GM12878 (cell line): ENCODE measurements around the gene PRKN. TPM values are rescaled to one million over a fixed set of nuclear protein-coding genes. Genes with fewer than 3 reads are reported as not detected.

Experiments used
- ATAC-seq: fragments of 200-7000 bp; cut with Tn5 transposase; 3 replicates; pipeline ENCODE4 v1.9.1; 2020; ENCODE audit warnings: mild to moderate bottlenecking, moderate library complexity
- BruUV-seq: library from RNA; stranded (reverse); fragments of 400-500 nt; replicated peaks from 2 replicates; lab custom pipeline; 2021; lab: Mats Ljungman, UMichigan
- CTCF ChIA-PET: fragments of 300-600 bp; sonication (Branson Sonifier 250); formaldehyde crosslinking; extraction: SDS; loops from one replicate; lab custom pipeline; 2021; ENCODE audit warnings: inconsistent platforms; lab: Yijun Ruan, JAX
- POLR2A ChIA-PET: fragments of 350-600 bp; formaldehyde crosslinking; extraction: SDS; loops from one replicate; lab custom pipeline; 2021; ENCODE audit warnings: inconsistent platforms; lab: Charles Lee
- RAD21 ChIA-PET: fragments of 300-600 bp; sonication (Branson Sonifier 250); formaldehyde crosslinking; loops from one replicate; lab custom pipeline; 2023; ENCODE audit warnings: antibody characterized with exemption; ENCODE audit not compliant: unreplicated experiment; lab: Charles Lee
- SMC1A ChIA-PET: fragments of 300-600 bp; sonication (Branson Sonifier 250); formaldehyde crosslinking; loops from one replicate; lab custom pipeline; 2023; ENCODE audit not compliant: unreplicated experiment, uncharacterized antibody; lab: Charles Lee
- DNase-seq: peaks from one replicate; pipeline ENCODE4 v3.0.0-alpha.2; 2011; ENCODE audit warnings: low read depth, low spot score
- FAIRE-seq: peaks from 3 replicates; lab custom pipeline; 2011; peaks lifted over from hg19 to GRCh38; lab: Jason Lieb, UNC
- H2AFZ ChIP-seq: 2 replicates; pipeline ENCODE4 v1.6.0; 2011; ENCODE audit warnings: low read depth, low read length, control low read depth; ENCODE audit not compliant: control insufficient read depth
- H3K27ac ChIP-seq: 2 replicates; pipeline ENCODE4 v1.5.1; 2011; ENCODE audit warnings: control low read depth; ENCODE audit not compliant: control insufficient read depth, insufficient read depth
- H3K27me3 ChIP-seq, 2 experiments: replicated peaks in 1 of 2; 2 replicates each; pipeline versions ENCODE4 v1.6.0 to v1.6.1; 2011; ENCODE audit warnings: low read length in 1 of 2; ENCODE audit not compliant: control insufficient read depth in 2 of 2, insufficient read depth in 2 of 2
- H3K36me3 ChIP-seq, 2 experiments: 2 replicates each; pipeline ENCODE4 v1.5.1; 2011; ENCODE audit warnings: low read length in 1 of 2; ENCODE audit not compliant: control insufficient read depth in 2 of 2, insufficient read depth in 2 of 2
- H3K4me1 ChIP-seq: 2 replicates; pipeline ENCODE4 v1.6.1; 2011; ENCODE audit warnings: mild to moderate bottlenecking, low read length, moderate library complexity, mixed read lengths; ENCODE audit not compliant: control insufficient read depth, insufficient read depth
- H3K4me2 ChIP-seq: 2 replicates; pipeline ENCODE4 v1.6.0; 2011; ENCODE audit warnings: control low read depth; ENCODE audit not compliant: control insufficient read depth, insufficient read depth
- H3K4me3 ChIP-seq: fragments of 200-600 bp; sonication (generic); 2 replicates; pipeline ENCODE4 v1.5.1; 2016
- H3K79me2 ChIP-seq: 2 replicates; pipeline ENCODE4 v1.6.0; 2011; ENCODE audit warnings: low read length; ENCODE audit not compliant: control insufficient read depth, insufficient read depth
- H3K9ac ChIP-seq: 2 replicates; pipeline ENCODE4 v1.8.0; 2011; ENCODE audit warnings: low read length, control low read depth, mixed read lengths; ENCODE audit not compliant: control insufficient read depth, insufficient read depth
- H3K9me3 ChIP-seq: replicated peaks from 3 replicates; pipeline ENCODE4 v1.5.1; 2011; ENCODE audit warnings: mild to moderate bottlenecking, low read length; ENCODE audit not compliant: control insufficient read depth, insufficient read depth
- H4K20me1 ChIP-seq: 2 replicates; pipeline ENCODE4 v1.6.0; 2011; ENCODE audit not compliant: control insufficient read depth, insufficient read depth
- E2F8 ChIP-seq: fragments of 450-650 bp; IDR thresholded peaks from 2 replicates; pipeline ENCODE4 v1.6.1; 2018; ENCODE audit warnings: mild to moderate bottlenecking, low read depth, moderate library complexity; ENCODE audit not compliant: partially characterized antibody
- ELK1 ChIP-seq: IDR thresholded peaks from 2 replicates; pipeline ENCODE4 v1.6.1; 2012; ENCODE audit warnings: low read depth, low read length, improper control_type of control experiment
- IKZF2 ChIP-seq, 2 experiments: fragments of 450-650 bp; IDR thresholded peaks; 2 replicates each; pipeline ENCODE4 v1.6.1; 2017; ENCODE audit warnings: mild to moderate bottlenecking in 2 of 2, moderate library complexity in 2 of 2
- MYB ChIP-seq: fragments of 150-350 bp; IDR thresholded peaks from 2 replicates; pipeline ENCODE4 v1.6.1; 2014; ENCODE audit warnings: mild to moderate bottlenecking, low read depth, low read length, borderline replicate concordance
- WGBS: methylation state at CpG from one replicate; pipeline ENCODE4 v1.1.6; 2016; ENCODE audit warnings: low lambda C conversion rate; ENCODE audit not compliant: insufficient replicate concordance, insufficient coverage; ENCODE audit errors: missing lambda C conversion rate; 5-methylcytosine and 5-hydroxymethylcytosine counted together
- in situ Hi-C: fragments of 300-500 bp; cut with MboI; formaldehyde crosslinking; loops from 9 replicates; pipeline ENCODE4 v1.14.3; 2018; ENCODE audit warnings: mixed read lengths
- intact Hi-C: fragments of 100-400 bp; cut with micrococcal nuclease; formaldehyde crosslinking; loops from one replicate; pipeline ENCODE4 v1.14.2; 2022; ENCODE audit not compliant: unreplicated experiment
- polyA plus RNA-seq, 11 experiments: library from polyadenylated mRNA; depleted of rRNA in 4 of 11; unstranded in 6 of 11; stranded (reverse) in 5 of 11; fragments of >200 nt; fragmentation: Nextera tagmentation in 4 of 11; fragmentation: Illumina TruSeq in 1 of 11; extraction: Ambion mirVana in 4 of 11; extraction: Trizol in 1 of 11; gene quantifications; 1 replicate in 1 of 11; 2 replicates in 10 of 11; pipeline versions ENCODE4 v1.2.1 to v1.2.3, GENCODE V29; 2011 to 2016; ENCODE audit warnings: inconsistent platforms in 2 of 11, missing spikeins in 2 of 11, low read depth in 1 of 11
- total RNA-seq, 4 experiments: library from RNA; depleted of rRNA in 3 of 4; stranded (reverse); fragments of >200 nt in 3 of 4; fragmentation: Illumina TruSeq in 1 of 4; extraction: Trizol in 1 of 4; gene quantifications; 2 replicates each; pipeline versions ENCODE4 v1.2.1 to v1.2.3, GENCODE V29; 2013 to 2021

PRKN gene
- total and polyA plus RNA-seq, 10 of the 15 experiments (the other 5 are each of a cell fraction or from before 2014, with no cell fraction given) = 0.06 to 0.09 TPM; not detected in 8

GRCh38 chr6:161440299-161440698 lies 1287.3 kb downstream of the PRKN start:
- TF ChIP-seq ELK1 (no peak), E2F8 (no peak), IKZF2 (IDR thresholded peaks at IDR 0.05) (no peak), MYB (no peak)
- DNase-seq (no peak), FAIRE-seq (no peak), ATAC-seq (no peak)
- RAD21 ChIA-PET = no interaction called here
- no peaks in the 10 kb centered on the region for H3K27me3 ChIP-seq
- H3K36me3 ChIP-seq = no peaks in the 10 kb centered on the region
- no peak overlapping the region for H3K4me2 ChIP-seq
- no peaks in the 10 kb centered on the region for H3K4me1 ChIP-seq
- CTCF ChIA-PET = no interaction called here
- POLR2A ChIA-PET = no interaction called here
- no peak overlapping the region for H3K27ac ChIP-seq
- intact Hi-C loops (no loop called here), in situ Hi-C loops (no loop called here)
- no TSS peak for BruUV-seq
- H3K9me3 ChIP-seq = no peaks in the 10 kb centered on the region
- H3K79me2 ChIP-seq = no peaks in the 10 kb centered on the region
- H3K4me3 ChIP-seq = no peak overlapping the region
- H2AFZ ChIP-seq = no peak overlapping the region
- no peak overlapping the region for H3K9ac ChIP-seq
- no peaks in the 10 kb centered on the region for H4K20me1 ChIP-seq
- SMC1A ChIA-PET = no interaction called here
- 0% methylated on average over 4 of the region's 4 CpGs for WGBS
